ENCODE results near the gene MPP3. TPM values are rescaled to one million over a fixed set of nuclear protein-coding genes. Genes with fewer than 3 reads are reported as not detected.

The MPP3 gene
- total RNA-seq, 1 experiment from 2014 or later: 6.9 TPM

DNA sequence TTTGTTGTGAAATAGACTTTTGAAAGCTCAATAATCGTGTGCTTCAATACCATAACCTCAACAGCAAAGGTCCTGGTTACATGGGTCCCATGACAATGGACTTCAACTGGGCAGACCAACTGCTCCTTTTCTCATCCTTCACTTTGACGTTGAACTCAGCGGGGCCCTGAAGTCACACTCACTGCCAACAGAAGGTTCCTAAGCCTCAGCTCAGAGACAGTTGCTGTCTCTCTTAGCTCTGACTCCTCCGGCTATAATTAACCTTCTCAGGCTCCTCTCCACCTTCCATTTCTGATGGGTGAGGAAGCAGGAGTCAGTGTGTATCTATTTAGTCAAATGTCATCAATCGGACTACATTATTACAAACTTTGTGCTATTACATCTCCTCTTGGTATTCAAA lies 23.8 kb downstream of the MPP3 start:
- Histone ChIP-seq H2BK5ac (ENCODE audit: insufficient read length, low read length) (no peak overlapping the region), H3K9ac (ENCODE audit: extremely low read depth, insufficient read length, low read length) (no peak overlapping the region), H3K18ac (ENCODE audit: insufficient read length, low read depth, low read length) (no peak overlapping the region), H2AK5ac (ENCODE audit: insufficient read length, low read length) (no peak overlapping the region), H3K27me3 (ENCODE audit: insufficient read depth, low read length) (no peaks in the 10 kb centered on the region), H3K23ac (ENCODE audit: insufficient read length, low read depth, low read length) (no peak overlapping the region), H2BK12ac (ENCODE audit: insufficient read length, low read depth, low read length) (no peak overlapping the region), H2BK120ac (ENCODE audit: low read depth, low read length, poor library complexity, severe bottlenecking) (no peak overlapping the region), H3K79me1 (ENCODE audit: insufficient read depth, low read depth, low read length, poor library complexity, severe bottlenecking) (no peaks in the 10 kb centered on the region), H4K20me1 (ENCODE audit: control insufficient read depth, insufficient read depth, insufficient read length) (no peaks in the 10 kb centered on the region), H2AFZ (ENCODE audit: low read length) (no peak overlapping the region), H3K14ac (ENCODE audit: insufficient read depth, low read length) (no peak overlapping the region), H3K27ac (ENCODE audit: insufficient read length, low read depth, low read length) (no peak overlapping the region), H3K4ac (ENCODE audit: low read depth, low read length) (no peak overlapping the region), H3T11ph (ENCODE audit: low read length) (no peak overlapping the region), H2BK20ac (ENCODE audit: low read depth, low read length, poor library complexity, severe bottlenecking) (no peak overlapping the region), H4K8ac (replicated peaks; ENCODE audit: insufficient read length, low read depth, low read length) (no peak overlapping the region), H3K56ac (ENCODE audit: insufficient read length, low read depth, low read length) (no peak overlapping the region), H2BK15ac (ENCODE audit: low read depth, low read length) (no peak overlapping the region), H3K79me2 (ENCODE audit: insufficient read depth, low read length) (no peaks in the 10 kb centered on the region), H3K9me3 (ENCODE audit: control insufficient read depth, low read depth, low read length) (no peaks in the 10 kb centered on the region), H3K4me2 (ENCODE audit: insufficient read depth, insufficient read length, low read length) (no peak overlapping the region), H4K91ac (ENCODE audit: insufficient read length, low read depth, low read length) (no peak overlapping the region), H3K23me2 (ENCODE audit: insufficient read length, low read depth, low read length, poor library complexity, severe bottlenecking) (no peaks in the 10 kb centered on the region), H3K4me1 (ENCODE audit: insufficient read depth, low read length) (no peaks in the 10 kb centered on the region), H4K5ac (ENCODE audit: insufficient read length, low read depth, low read length) (no peak overlapping the region)
- Mint-ChIP-seq H3K36me3 (ENCODE audit: insufficient read depth in 1 of 3, low read depth in 3 of 3) (peaks cover 0 to 5% (median 2%) of the 10 kb centered on the region in 3 experiments; a peak in 6 of 7 replicates), H3K9me3 (peaks cover 0 to 2% of the 10 kb centered on the region in 2 experiments; a peak in 1 of 5 replicates), H3K4me3 (no peak overlapping the region), H3K27ac (no peak overlapping the region), H3K27me3 (ENCODE audit: low read depth) (no peaks in the 10 kb centered on the region), H3K4me1 (peaks cover 25% of the 10 kb centered on the region in 2 experiments)
- no peak for DNase-seq
- WGBS (ENCODE audit: extremely low coverage, insufficient read length, low lambda C conversion rate): no CpG with 5 or more reads among the region's 5 CpGs
- TF ChIP-seq, protein P1, sequence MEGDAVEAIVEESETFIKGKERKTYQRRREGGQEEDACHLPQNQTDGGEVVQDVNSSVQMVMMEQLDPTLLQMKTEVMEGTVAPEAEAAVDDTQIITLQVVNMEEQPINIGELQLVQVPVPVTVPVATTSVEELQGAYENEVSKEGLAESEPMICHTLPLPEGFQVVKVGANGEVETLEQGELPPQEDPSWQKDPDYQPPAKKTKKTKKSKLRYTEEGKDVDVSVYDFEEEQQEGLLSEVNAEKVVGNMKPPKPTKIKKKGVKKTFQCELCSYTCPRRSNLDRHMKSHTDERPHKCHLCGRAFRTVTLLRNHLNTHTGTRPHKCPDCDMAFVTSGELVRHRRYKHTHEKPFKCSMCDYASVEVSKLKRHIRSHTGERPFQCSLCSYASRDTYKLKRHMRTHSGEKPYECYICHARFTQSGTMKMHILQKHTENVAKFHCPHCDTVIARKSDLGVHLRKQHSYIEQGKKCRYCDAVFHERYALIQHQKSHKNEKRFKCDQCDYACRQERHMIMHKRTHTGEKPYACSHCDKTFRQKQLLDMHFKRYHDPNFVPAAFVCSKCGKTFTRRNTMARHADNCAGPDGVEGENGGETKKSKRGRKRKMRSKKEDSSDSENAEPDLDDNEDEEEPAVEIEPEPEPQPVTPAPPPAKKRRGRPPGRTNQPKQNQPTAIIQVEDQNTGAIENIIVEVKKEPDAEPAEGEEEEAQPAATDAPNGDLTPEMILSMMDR (conservative IDR thresholded peaks at IDR 0.05): no peak

Measured in H9 (cell line).